Epithelial cell of proximal tubule (primary cell): Measurements from ENCODE around the gene COPRS. TPM values are rescaled to one million over a fixed set of nuclear protein-coding genes. Genes with fewer than 3 reads are reported as not detected.

ENCODE experiments used
- DNase-seq: peaks from one replicate; pipeline ENCODE4 v3.0.0-alpha.2; 2011; ENCODE audit warnings: low read depth
- H3K4me3 ChIP-seq: 2 replicates; pipeline ENCODE4 v1.5.1; 2011; ENCODE audit warnings: low read depth, mild to moderate bottlenecking, low read length
- total RNA-seq: library from RNA; depleted of rRNA; stranded (reverse); fragments of >200 nt; gene quantifications from 2 replicates; pipeline ENCODE4 v1.2.3, GENCODE V29; 2015
- TF ChIP-seq, protein P1 (sequence below): conservative IDR thresholded peaks from 2 replicates; pipeline ENCODE4 v1.5.1; 2012; ENCODE audit warnings: low read depth, mild to moderate bottlenecking, low read length

COPRS gene
- total RNA-seq, 1 donor from 2014 or later: 102 TPM

- no peak for DNase-seq
- H3K4me3 ChIP-seq: no peak overlapping the region
- TF ChIP-seq, protein P1, sequence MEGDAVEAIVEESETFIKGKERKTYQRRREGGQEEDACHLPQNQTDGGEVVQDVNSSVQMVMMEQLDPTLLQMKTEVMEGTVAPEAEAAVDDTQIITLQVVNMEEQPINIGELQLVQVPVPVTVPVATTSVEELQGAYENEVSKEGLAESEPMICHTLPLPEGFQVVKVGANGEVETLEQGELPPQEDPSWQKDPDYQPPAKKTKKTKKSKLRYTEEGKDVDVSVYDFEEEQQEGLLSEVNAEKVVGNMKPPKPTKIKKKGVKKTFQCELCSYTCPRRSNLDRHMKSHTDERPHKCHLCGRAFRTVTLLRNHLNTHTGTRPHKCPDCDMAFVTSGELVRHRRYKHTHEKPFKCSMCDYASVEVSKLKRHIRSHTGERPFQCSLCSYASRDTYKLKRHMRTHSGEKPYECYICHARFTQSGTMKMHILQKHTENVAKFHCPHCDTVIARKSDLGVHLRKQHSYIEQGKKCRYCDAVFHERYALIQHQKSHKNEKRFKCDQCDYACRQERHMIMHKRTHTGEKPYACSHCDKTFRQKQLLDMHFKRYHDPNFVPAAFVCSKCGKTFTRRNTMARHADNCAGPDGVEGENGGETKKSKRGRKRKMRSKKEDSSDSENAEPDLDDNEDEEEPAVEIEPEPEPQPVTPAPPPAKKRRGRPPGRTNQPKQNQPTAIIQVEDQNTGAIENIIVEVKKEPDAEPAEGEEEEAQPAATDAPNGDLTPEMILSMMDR: no peak
Observed at GRCh38 chr17:31808521-31809050, 50.5 kb downstream of the COPRS start.

DNA sequence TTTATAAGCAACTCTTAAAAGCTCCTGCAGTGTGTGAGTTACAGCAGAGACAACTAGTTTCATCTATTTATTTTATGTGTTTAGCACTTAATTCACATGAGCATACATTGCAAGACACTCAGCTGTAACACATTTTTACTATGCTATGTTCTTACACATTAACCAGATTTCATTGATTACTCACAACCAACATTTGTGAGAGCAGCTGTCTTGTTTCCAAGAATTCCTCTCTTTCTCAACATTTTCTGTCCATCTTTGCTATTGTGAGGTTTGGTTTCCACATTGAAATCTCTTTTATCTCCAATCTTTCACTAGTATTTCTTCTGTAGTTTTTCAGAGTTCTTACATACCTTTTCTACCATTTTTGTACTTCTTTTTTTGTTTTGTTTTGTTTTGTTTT, 51.2 kb downstream of the COPRS start:
- TF ChIP-seq, protein P1: no peak
- peak; percentile 65 for DNase-seq
- H3K4me3 ChIP-seq: no peak overlapping the region

- TF ChIP-seq, protein P1: no peak
- no peak for DNase-seq
- H3K4me3 ChIP-seq: no peak overlapping the region
Observed at GRCh38 chr17:31806921-31807320, 52.1 kb downstream of the COPRS start.

DNA sequence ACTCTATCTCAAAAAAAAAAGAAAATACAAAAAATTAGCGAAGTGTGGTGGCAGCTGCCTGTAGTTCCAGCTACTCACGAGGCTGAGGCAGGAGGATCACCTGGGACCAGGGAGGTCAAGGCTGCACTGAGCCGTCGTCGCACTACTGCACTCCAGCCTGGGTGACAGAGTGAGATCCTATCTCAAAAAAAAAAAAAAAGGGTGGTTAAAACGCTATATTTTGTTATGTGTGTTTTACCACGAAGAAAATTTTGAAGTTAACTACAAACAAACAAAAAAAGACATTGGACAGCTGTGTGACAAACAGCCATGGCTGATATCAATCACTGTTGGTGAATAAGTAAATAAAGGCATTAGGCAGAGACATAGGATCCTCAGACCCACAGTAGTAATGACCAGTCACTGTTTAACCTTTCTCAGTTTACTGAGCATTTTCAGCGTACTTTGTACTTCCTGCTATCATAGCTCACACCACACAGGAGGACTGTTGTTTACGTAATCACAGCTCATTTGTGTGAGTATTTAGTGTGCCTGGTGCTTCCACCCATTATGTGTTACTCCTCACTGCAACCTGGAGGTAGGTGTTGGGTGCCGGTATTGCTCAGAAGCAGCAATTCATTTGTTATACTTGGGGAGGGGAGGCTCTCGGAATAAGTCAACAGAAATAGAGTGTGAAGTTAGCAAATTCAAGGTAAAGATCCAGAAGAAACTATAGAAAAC, 55.4 kb downstream of the COPRS start:
- peak; percentile 67 for DNase-seq
- TF ChIP-seq, protein P1: no peak
- no peak overlapping the region for H3K4me3 ChIP-seq

DNA sequence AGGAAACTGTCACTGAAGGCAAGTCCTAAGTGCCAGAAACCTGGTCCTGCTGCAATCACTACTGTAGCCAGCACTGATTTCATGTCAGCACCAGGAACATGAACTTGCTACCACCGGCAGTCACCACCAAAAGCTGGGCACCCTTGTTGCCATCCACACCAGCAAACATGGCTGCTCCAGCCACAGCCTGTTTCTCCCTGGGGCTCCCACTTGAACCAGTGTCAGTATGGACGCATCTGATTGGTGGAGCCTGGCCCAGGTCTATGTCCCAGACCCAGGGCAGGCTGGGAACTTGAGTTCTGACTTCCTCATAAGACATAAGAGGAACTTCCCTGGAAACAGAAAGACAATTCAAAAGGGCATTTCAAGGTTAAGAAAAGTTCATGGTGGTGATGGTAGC, 56.5 kb downstream of the COPRS start:
- TF ChIP-seq, protein P1: no peak
- no peak for DNase-seq
- H3K4me3 ChIP-seq: no peak overlapping the region

Other genes with a start within 250 kb of the COPRS start
- 31.3 and 40.1 TPM in 2 replicates for gene UTP6, start 42.5 kb upstream of the COPRS start, total RNA-seq
- 10.1 and 12.6 TPM in 2 replicates for gene SUZ12, start 77.8 kb upstream of the COPRS start, total RNA-seq
- 2.3 and 2.7 TPM in 2 replicates for gene LRRC37B, start 148.1 kb upstream of the COPRS start, total RNA-seq